ENCODE results near the gene ESX1.
"Not testable (repeated sequence)": the region's sequence is repeated elsewhere in the genome, so short reads cannot be mapped to it uniquely, and the experiment has no call there.

ESX1 gene

DNA sequence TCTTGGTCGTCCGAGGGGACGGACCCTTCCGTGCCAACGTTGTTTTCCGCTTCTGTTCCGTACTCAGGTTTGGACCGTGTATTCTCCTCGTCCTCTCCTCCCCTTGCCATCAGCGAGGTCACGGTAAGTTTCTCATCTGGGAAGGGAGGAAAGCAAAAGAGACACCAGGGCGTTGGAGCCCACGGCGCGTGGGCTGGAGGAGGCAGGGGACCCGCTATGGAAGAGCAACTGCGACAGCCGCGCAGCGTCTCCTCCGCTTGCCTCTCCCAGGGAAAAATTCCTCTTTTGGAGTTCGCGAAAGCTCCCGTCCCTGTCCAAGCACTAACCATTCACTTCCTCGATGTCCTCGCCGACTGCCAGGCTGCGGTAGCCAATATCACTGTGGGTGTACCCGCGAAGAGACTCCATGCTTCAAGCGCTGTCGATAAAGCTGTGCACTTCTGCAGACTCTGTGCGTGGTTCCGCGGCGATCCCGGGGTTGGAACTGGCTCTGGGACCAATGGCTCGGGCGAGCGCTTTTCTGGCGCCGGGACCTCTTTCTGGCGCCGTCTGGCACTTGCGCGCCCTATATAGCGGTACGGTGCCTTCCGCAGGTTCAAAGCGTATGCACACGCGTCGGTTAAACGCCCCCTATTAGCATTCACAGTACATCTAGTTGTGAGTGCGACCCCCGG is at the start of gene ESX1:
ESX1 (minus strand) TSS at position 492 of the 674 bp plus-strand sequence; CDS start at position 408, 84 bp downstream.
- no peak for DNase-seq

DNA sequence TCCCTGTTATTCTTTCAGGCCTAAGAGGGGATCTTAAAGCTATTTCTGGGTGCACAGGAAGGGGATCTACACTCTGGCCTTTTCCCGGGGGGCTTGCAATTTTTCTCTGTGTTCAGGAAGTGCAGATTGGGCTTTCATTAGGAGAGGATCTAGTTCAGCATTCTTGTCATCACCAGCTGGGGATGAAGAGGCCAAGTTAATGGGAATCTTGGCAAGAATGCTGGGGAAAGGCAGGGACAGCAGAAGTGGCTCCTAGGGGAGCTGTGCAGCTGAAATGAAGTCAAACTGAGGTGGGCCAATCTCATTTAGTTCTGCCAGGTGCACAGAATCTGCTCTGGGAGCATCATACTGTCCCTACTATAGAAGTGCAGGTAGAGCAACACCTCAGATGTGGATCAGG is 40.9 kb upstream of the ESX1 start:
- DNase-seq: no peak

DNA sequence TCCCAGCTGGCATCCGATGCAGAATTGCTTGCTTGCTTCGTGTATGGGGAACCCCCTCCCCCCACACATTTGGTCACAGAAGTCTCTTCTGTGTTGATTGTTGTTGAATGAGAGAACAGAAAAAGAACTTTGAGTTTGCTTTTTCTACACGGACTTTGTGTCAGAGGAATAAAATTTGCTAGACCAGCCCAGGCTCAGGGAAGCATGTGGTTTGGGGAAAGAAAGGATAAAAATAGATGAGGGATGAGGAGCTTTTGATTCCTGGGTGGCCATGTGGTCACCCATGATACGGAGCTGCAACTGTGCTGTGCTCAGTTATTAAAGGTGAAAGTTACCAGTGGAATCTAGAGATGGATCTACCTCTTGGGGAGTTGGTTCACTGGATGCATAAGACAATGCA is 34.2 kb upstream of the ESX1 start:
- DNase-seq: no peak

DNA sequence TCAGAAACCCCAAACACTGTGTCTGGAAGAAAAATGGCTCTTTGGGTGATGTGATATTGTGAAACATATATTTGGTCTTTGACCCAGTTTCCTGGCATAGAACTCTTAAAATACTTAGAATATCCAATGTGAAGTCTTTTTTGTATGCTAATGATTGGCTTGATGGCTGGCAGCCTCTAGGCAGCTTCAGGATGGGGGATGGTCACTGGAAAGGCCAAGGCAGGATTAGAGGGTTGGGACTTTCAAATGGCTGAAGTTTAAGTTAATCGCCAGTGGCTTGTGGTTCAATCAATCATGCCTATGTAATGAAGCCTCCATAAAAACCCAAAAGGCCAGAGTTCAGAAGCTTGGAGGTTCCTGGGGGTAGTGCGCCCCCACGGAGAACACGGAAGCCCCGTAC is 33.5 kb upstream of the ESX1 start:
- DNase-seq: no peak

DNA sequence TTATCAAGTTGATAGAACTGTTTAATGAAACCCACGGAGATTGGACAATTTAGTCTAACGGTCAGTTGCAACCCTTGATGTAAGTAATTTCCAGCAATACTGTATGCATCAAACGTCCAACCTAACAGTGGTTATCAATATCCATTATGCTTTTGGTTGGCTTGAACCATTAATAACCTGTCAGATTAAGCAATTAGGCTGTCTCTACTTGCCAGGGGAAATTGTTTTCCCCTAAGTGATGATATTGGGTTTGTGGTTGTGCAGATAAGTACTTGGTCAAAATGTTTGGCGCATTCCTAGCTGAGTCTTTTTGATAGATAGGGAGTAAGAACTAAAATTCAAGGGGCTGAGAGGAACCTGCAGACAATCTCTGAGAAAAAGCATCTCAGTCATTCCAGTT is 30.5 kb upstream of the ESX1 start:
- DNase-seq: no peak

DNA sequence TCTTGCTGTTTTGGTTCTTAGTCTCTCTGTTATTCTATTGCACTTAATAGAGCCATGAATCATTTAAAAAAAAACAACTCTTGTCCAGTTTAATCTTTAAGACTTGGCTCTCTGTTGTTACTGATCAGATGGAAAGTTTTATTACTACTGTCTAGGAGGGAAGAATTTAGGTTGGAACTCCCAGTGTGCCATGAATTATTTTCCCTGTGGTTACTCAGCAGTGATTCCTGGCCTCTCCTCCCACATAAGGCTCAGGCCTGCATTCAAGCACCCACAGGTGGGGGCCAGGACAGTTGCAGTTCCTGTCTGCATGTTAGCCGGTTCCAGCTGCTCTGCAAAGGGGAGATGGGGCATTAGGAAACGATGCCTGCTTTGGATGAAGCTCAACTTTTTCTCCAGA is 29.8 kb upstream of the ESX1 start:
- DNase-seq: no peak

DNA sequence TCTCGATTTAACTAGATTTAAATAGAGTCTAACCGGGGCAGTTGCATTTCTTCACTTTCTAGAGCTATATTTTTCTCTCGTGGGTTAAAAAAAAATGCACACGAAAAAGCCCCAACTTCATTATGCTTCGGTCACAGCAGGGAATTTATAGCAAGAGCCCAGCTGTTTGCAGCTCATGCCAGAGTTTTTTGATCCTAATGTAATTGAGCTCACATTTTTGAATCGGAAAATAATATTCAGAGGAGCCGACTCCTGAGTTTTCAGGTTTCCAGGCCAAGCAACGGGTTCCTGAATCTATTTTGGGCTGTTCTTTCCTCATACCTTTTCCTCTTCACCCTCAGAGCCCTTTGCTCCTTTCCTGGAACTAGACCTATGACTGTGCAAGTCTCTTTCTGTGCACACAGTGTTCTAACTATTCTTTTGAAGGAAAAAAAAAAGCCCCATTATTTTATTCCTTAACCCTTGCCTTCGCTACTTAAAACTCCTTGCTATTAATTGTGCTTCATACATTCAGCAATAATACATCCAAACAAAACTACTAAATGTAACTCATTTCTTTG is 27.5 kb upstream of the ESX1 start:
- no peak for DNase-seq

DNA sequence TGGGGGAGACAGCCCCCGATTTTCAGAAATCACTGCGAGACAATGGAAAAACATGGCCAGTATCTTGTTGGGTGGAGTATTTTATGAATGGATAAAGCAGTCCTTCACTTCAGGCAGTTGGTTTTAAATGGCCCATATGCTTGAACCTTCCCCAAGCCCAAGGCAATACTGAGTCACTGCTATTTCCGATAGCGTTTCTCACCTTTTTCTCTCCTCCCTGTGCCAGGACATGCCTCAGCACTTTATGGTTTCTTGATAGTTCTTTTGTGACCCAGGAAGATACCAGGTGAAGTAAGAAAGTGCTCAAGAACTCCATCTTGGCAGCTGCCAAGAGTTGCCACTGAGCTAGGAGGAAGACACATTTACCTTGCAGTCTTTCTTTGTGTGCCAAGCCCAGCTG is 26.8 kb upstream of the ESX1 start:
- no peak for DNase-seq

DNA sequence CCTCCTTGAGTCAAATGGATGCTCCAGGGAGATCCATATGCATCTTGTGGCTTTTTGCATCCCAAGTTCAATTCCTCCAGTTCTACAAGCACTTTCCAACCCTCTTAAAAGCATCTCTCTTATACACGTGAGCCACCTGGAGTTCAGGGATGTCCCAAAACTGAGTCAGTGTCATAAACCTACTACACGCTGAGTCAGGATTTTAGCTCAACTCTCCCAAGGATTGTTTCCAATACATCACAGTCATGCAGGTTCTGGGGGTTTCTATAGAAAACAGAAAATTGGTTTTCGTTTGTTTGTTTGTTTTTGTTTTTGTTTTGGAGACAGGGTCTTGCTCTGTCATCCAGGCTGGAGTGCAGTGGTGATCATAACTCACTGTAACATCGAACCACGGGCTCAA is 25.9 kb upstream of the ESX1 start:
- no peak for DNase-seq

DNA sequence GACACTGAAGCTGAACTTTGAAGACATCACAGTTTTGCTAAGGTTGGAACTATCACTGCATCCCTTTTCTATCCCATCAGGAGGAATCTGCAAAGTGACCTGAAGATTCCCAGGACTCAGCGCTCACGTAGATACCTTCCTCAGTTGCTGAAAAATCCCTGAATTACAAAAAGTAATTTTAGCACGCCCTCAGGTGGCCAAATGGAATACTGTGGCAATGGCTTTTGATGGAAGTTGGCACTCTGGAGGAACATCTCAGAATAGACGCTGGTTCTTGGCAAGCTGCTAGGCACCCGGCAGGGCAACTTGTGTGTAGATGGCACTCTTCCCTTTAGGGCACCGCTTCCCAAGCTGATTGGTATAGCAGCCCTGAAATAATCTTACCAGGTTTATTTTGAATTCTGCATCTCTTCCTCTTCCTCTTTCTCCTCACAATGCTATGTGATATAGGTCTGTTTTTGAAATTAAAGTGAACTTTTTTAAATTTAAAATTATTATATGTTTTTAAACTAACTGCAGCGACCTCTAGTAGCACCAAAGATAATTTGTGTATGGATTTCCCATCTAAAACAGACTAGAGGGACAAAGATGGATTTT is 16.3 kb upstream of the ESX1 start:
- no peak for DNase-seq

DNA sequence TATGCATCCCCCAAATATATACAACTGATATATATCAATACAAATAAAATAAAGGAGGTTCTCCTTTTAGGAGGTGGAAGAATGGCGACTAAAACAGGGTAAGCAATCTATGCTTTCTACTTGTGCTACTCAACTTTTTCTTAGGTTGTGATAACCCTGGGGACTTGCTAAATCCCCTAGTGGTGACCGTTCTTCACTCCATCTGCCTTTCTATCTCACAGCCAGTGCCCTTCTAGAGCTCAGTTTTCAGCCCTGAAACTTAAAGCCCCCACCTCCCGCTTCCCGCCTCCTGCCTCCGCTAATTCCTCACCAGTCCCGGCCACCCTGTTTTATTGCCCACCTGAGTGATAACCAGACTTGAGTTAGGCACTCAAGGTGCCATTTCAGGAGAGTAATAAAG is 15.5 kb upstream of the ESX1 start:
- DNase-seq: no peak

DNA sequence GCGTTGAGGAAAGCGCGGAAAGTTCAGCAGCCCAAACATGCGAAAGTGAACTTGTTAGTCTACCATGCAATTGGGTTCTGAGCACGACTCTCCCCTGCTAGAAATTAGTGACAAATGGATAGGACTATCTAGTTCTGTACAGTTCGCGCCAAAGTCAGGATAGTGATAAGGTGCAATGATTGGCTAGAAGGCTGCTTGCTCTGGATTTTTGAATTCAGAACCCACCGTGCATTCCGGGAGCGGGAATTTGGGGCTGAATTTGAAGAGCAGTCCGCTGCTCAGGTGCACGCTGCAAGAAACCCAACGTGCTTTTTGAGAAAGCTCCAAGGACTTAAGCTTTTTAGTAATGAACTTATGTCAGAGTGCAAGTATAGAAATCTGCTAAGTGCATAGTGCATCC is 732 bp upstream of the ESX1 start:
- DNase-seq: no peak

DNA sequence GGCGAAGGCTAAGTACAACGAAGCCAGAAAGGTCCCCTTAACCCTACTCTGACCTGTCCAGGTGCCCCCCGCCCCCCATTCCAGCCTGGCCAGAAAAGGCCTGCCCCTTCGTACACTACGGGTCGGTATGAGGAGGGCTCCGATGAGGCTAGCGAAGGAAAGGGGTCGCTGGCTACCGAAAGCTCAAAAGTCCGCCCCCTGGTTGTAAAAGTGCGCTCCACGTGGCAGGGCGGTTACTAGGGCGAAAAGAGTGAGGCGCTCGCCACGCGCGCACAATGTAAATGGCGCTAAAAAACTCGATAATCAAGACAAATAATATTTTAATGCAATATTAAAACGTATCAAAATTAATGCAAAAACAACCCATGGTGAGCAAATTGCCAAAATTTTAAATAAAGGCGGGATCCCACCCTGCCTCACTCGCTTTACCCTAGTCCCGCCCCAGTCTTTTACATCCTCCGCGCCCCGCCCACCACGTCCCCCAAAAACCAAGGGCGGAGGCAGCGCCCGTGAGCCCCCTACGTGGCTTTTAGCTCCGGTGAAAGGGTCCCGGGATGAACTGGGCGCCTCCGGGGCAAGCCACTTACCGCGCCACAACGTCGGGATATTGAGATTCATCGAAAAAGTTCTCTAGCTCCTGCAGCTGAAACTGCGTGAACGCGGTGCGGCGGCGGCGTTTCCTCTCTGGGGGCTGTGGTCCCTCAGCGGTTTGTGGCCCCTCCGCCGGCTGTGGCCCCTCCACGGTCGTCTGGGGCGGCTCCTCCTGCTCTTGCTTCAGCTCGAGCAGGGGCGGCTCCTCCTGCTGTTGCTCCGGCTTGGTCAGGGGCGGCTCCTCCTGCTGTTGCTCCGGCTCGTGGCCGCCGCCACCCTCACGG is 929 bp downstream of the ESX1 start:
- DNase-seq: no peak

DNA sequence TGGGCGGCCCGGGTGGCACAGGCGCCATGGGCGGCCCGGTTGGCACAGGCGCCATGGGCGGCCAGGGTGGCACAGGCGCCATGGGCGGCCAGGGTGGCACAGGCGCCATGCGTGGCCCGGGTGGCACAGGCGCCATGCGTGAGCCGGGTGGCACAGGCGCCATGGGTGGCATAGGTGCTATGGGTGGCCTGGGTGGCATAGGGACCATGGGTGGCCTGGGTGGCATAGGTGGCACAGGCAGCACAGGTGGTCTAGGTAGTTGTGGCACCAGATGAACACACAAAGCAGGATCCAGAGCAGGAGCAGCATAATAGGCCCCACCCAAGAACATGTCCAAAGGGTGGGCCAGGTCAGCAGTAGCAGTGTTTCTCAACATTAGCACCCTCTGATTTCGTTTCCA is 4.3 kb downstream of the ESX1 start:
- no peak for DNase-seq

DNA sequence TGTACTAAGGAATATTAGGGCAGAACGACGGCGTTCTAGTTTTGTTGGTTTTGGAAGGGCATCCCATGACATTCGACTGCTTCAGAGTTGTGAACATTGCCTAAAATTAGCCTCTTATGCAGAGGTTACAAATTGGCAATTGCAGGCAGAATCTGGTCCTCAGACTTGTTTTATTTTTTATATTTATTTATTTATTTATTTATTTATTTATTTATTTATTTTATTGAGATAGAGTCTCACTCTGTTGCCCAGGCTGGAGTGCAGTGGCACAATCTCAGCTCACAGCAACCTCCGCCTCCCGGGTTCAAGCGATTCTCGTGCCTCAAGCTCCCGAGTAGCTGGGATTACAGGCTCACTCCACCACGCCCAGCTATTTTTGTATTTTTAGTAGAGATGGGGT is 24.7 kb downstream of the ESX1 start:
- not testable (repeated sequence) for DNase-seq

DNA sequence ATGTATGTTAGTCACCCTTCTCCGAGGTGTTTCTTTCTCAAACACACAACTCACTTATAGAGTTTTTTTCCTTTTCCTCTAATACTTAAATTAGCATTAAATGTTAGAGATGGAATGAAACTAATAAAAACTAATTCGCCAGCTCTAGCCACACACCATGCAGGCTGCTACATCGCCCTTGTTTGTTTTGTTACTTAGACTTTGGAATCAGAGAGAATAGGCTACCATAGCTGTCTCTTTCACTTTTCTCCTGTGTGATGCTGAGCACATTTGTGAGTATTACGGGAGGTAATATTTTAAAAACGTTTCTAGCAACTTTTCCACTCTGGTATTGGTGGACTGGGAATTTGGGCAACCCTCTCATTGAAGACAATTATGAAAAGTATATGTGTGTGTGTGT is 43.5 kb downstream of the ESX1 start:
- no peak for DNase-seq

DNA sequence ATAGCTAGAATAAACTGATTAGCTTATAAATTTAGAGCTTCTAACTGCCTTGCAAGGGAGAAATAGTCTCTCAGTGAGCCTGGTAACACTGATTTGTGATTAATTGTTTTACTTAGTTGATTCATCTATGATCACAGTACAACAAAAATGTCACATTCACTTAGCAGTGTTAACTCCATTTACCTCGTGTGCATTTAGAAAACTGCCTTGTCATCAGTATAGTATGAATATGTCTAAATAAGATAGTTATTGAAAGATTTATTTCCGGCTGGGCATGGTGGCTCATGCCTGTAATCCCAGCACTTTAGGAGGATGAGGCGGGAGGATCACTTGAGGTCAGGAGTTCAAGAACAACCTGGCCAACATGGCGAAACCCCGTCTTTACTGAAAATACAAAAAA is 49.2 kb downstream of the ESX1 start:
- no peak for DNase-seq
